Raji (cell line): ENCODE measurements around the gene TMEM87A.

ENCODE experiments used
- POLR2A ChIP-seq: IDR thresholded peaks from 2 replicates; pipeline ENCODE4 v1.6.1; 2011; ENCODE audit warnings: low read depth, low read length, control low read depth; ENCODE audit not compliant: insufficient read depth

TMEM87A gene

GRCh38 chr15:42275780-42276391, 2.7 kb upstream of the TMEM87A start:
- TF ChIP-seq POLR2A = no peak

- no peak for TF ChIP-seq POLR2A
Observed at GRCh38 chr15:42274702-42274989, 1.4 kb upstream of the TMEM87A start.

GRCh38 chr15:42273900-42274701, 868 bp upstream of the TMEM87A start:
- TF ChIP-seq POLR2A = no peak

GRCh38 chr15:42270996-42271395, 2.2 kb downstream of the TMEM87A start:
- TF ChIP-seq POLR2A = no peak

- TF ChIP-seq POLR2A = no peak
Observed at GRCh38 chr15:42270551-42270950, 2.7 kb downstream of the TMEM87A start.

GRCh38 chr15:42267286-42267685, 5.9 kb downstream of the TMEM87A start:
- no peak for TF ChIP-seq POLR2A

GRCh38 chr15:42264795-42265194, 8.4 kb downstream of the TMEM87A start:
- no peak for TF ChIP-seq POLR2A

GRCh38 chr15:42253300-42253699, 19.9 kb downstream of the TMEM87A start:
- TF ChIP-seq POLR2A = no peak

GRCh38 chr15:42240823-42241222, 32.4 kb downstream of the TMEM87A start:
- no peak for TF ChIP-seq POLR2A

GRCh38 chr15:42239528-42240182, 33.6 kb downstream of the TMEM87A start:
- no peak for TF ChIP-seq POLR2A

- no peak for TF ChIP-seq POLR2A
Observed at GRCh38 chr15:42233107-42233506, 40.1 kb downstream of the TMEM87A start.

GRCh38 chr15:42232606-42233005, 40.6 kb downstream of the TMEM87A start:
- no peak for TF ChIP-seq POLR2A

- TF ChIP-seq POLR2A = no peak
Observed at GRCh38 chr15:42231088-42231487, 42.1 kb downstream of the TMEM87A start.

- no peak for TF ChIP-seq POLR2A
Observed at GRCh38 chr15:42228036-42228435, 45.2 kb downstream of the TMEM87A start.

GRCh38 chr15:42226648-42227047, 46.6 kb downstream of the TMEM87A start:
- TF ChIP-seq POLR2A = no peak

- no peak for TF ChIP-seq POLR2A
Observed at GRCh38 chr15:42220216-42220615, 53.0 kb downstream of the TMEM87A start.
